Hepatocyte (in vitro differentiated cells): ENCODE measurements around the gene FAM168B. TPM values are rescaled to one million over a fixed set of nuclear protein-coding genes. Genes with fewer than 3 reads are reported as not detected.

Source experiments
- DNase-seq: peaks from one replicate; pipeline ENCODE4 v3.0.0-alpha.2; 2016; ENCODE audit warnings: low spot score
- H2AFZ ChIP-seq: fragments of 200-600 bp; sonication (generic); 2 replicates; pipeline ENCODE4 v1.6.0; 2016; ENCODE audit warnings: antibody characterized with exemption, mild to moderate bottlenecking
- H3K27ac ChIP-seq: fragments of 200-600 bp; sonication (generic); 2 replicates; pipeline ENCODE4 v1.5.1; 2016; ENCODE audit warnings: mild to moderate bottlenecking
- H3K27me3 ChIP-seq: fragments of 200-600 bp; sonication (generic); 2 replicates; pipeline ENCODE4 v1.6.1; 2016
- H3K36me3 ChIP-seq: fragments of 200-600 bp; sonication (generic); replicated peaks from 2 replicates; pipeline ENCODE4 v1.5.1; 2016; ENCODE audit warnings: low read depth; ENCODE audit not compliant: insufficient read depth
- H3K4me1 ChIP-seq: fragments of 200-600 bp; sonication (generic); 2 replicates; pipeline ENCODE4 v1.5.1; 2016; ENCODE audit warnings: mild to moderate bottlenecking, moderate library complexity; ENCODE audit not compliant: insufficient read depth
- H3K4me2 ChIP-seq: fragments of 200-600 bp; sonication (generic); 2 replicates; pipeline ENCODE4 v1.6.0; 2016
- H3K4me3 ChIP-seq: fragments of 200-600 bp; sonication (generic); 2 replicates; pipeline ENCODE4 v1.5.1; 2016; ENCODE audit warnings: mild to moderate bottlenecking
- H3K79me2 ChIP-seq: fragments of 200-600 bp; sonication (generic); 2 replicates; pipeline ENCODE4 v1.6.0; 2017; ENCODE audit warnings: mild to moderate bottlenecking
- H3K9me2 ChIP-seq: fragments of 200-600 bp; sonication (generic); replicated peaks from 2 replicates; pipeline ENCODE4 v1.6.0; 2017; ENCODE audit warnings: mild to moderate bottlenecking; ENCODE audit not compliant: insufficient read depth
- H3K9me3 ChIP-seq: fragments of 200-600 bp; sonication (generic); 2 replicates; pipeline ENCODE4 v1.5.1; 2016; ENCODE audit warnings: low read depth, mild to moderate bottlenecking
- H4K20me1 ChIP-seq: fragments of 200-600 bp; sonication (generic); 2 replicates; pipeline ENCODE4 v1.6.0; 2016; ENCODE audit warnings: mild to moderate bottlenecking; ENCODE audit not compliant: insufficient read depth, poor library complexity, severe bottlenecking
- CTCF ChIP-seq: fragments of 200-600 bp; sonication (generic); IDR thresholded peaks from 2 replicates; pipeline ENCODE4 v1.5.1; 2016; ENCODE audit warnings: antibody characterized with exemption, mild to moderate bottlenecking; ENCODE audit not compliant: poor library complexity
- EZH2 ChIP-seq: fragments of 200-600 bp; sonication (generic); IDR thresholded peaks from 2 replicates; pipeline ENCODE4 v1.6.1; 2016; ENCODE audit warnings: antibody characterized with exemption, mild to moderate bottlenecking, borderline replicate concordance
- EZH2phosphoT487 ChIP-seq: fragments of 200-600 bp; sonication (generic); IDR thresholded peaks from one replicate; pipeline ENCODE4 v1.6.1; 2018; ENCODE audit warnings: antibody characterized with exemption, mild to moderate bottlenecking, low read depth, moderate library complexity; ENCODE audit not compliant: unreplicated experiment, severe bottlenecking
- WGBS: methylation state at CpG from one replicate; pipeline ENCODE4 v1.1.6; 2016; ENCODE audit warnings: low lambda C conversion rate; ENCODE audit errors: missing lambda C conversion rate; 5-methylcytosine and 5-hydroxymethylcytosine counted together
- polyA plus RNA-seq: library from polyadenylated mRNA; unstranded; fragments of >200 nt; fragmentation: Nextera tagmentation; extraction: Ambion mirVana; gene quantifications from 2 replicates; pipeline ENCODE4 v1.2.1, GENCODE V29; 2016
- total RNA-seq: library from RNA; depleted of rRNA; stranded (reverse); fragments of >200 nt; gene quantifications from 2 replicates; pipeline ENCODE4 v1.2.3, GENCODE V29; 2014

Gene FAM168B
- total and polyA plus RNA-seq, 2 experiments from 2014 or later = 40.0 to 123 TPM

GRCh38 chr2:131094463-131095281, 1.4 kb upstream of the FAM168B start:
- no peak for DNase-seq
- Histone ChIP-seq H3K27me3 (no peaks in the 10 kb centered on the region), H3K9me3 (no peaks in the 10 kb centered on the region), H3K36me3 (no peaks in the 10 kb centered on the region), H3K27ac (peak overlapping the region; percentile 98), H3K4me2 (peak overlapping the region; percentile 87), H3K79me2 (peaks cover 31% of the 10 kb centered on the region), H3K4me3 (no peak overlapping the region), H3K9me2 (no peaks in the 10 kb centered on the region), H4K20me1 (peaks cover 26% of the 10 kb centered on the region), H2AFZ (no peak overlapping the region), H3K4me1 (peaks cover 5% of the 10 kb centered on the region)
- TF ChIP-seq EZH2phosphoT487 (no peak), EZH2 (no peak), CTCF (no peak)
- 81% methylated on average over 22 of the region's 22 CpGs for WGBS

DNA sequence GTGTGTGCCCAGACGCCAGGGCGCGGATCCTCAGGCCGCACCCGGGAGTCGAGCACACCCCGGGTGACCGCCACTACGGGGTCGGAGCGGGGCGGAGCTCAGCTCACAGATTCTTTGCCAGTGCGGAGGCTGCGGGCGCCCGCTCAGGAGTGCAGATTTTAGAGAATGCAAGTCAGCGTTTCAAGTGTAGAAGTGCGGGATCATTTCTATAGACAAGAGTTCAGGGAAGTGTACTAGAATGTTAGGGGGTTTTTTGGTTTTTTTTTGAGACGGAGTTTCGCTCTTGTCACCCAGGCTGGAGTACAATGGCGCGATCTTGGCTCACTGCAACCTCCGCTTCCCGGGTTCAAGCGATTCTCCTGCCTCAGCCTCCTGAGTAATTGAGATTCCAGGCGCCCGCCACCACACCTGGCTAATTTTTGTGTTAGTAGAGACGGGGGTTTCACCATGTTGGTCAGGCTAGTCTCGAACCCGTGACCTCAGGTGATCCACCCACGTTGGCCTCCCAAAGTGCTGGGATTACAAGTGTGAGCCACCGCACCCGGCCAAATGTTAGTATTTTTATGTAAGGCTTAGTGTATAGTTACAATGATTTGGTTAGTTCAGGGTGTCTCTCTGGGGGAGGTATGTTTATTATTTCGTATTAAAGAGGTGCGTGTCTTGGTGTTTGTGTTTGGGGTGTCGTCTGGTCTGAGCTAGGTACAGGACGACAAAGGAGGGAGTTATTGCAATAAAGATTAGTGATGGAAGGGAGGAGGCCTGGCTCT, 619 bp upstream of the FAM168B start:
- no peak for TF ChIP-seq CTCF
- no peak for TF ChIP-seq EZH2
- TF ChIP-seq EZH2phosphoT487 = no peak
- DNase-seq = no peak
- 12% methylated on average over 37 of the region's 37 CpGs for WGBS

GRCh38 chr2:131092458-131093005, 728 bp downstream of the FAM168B start:
- H3K4me2 ChIP-seq = peak overlapping the region; percentile 80
- H3K36me3 ChIP-seq = no peaks in the 10 kb centered on the region
- no peaks in the 10 kb centered on the region for H3K9me2 ChIP-seq
- no peak overlapping the region for H2AFZ ChIP-seq
- H4K20me1 ChIP-seq = peaks cover 46% of the 10 kb centered on the region
- no peak for TF ChIP-seq EZH2phosphoT487
- TF ChIP-seq CTCF = no peak
- no peak for TF ChIP-seq EZH2
- 1% methylated on average over 22 of the region's 26 CpGs for WGBS
- DNase-seq = peak; percentile 34
- no peaks in the 10 kb centered on the region for H3K27me3 ChIP-seq
- peaks cover 5% of the 10 kb centered on the region for H3K4me1 ChIP-seq
- H3K27ac ChIP-seq = peak overlapping the region; percentile 98
- peak overlapping the region; percentile 29 for H3K4me3 ChIP-seq
- peaks cover 53% of the 10 kb centered on the region for H3K79me2 ChIP-seq
- no peaks in the 10 kb centered on the region for H3K9me3 ChIP-seq

More for the DNA sequence above, 619 bp upstream of the FAM168B start:
- peaks cover 5% of the 10 kb centered on the region for H3K4me1 ChIP-seq
- peak overlapping the region; percentile 64 for H3K4me3 ChIP-seq
- H3K36me3 ChIP-seq = no peaks in the 10 kb centered on the region
- H3K4me2 ChIP-seq = peak overlapping the region; percentile 87
- peak overlapping the region; percentile 79 for H2AFZ ChIP-seq
- peak overlapping the region; percentile 98 for H3K27ac ChIP-seq
- H3K79me2 ChIP-seq = peaks cover 39% of the 10 kb centered on the region
- H4K20me1 ChIP-seq = peaks cover 33% of the 10 kb centered on the region
- no peaks in the 10 kb centered on the region for H3K9me2 ChIP-seq
- H3K27me3 ChIP-seq = no peaks in the 10 kb centered on the region
- no peaks in the 10 kb centered on the region for H3K9me3 ChIP-seq
